Measurements from ENCODE around the gene SELE.
"Not testable (repeated sequence)": the region's sequence is repeated elsewhere in the genome, so short reads cannot be mapped to it uniquely, and the experiment has no call there.

DNA sequence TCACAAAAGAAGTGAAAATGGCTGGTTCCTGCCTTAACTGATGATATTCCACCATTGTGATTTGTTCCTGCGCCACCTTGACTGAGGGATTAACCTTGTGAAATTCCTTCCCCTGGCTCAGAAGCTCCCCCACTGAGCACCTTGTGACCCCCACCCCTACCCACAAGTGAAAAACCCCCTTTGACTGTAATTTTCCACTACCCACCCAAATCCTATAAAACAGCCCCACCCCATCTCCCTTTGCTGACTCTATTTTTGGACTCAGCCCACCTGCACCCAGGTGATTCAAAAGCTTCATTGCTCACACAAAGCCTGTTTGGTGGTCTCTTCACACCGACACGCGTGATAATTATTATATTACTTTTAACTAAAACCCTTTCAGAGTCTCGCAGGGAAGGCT lies 45.5 kb downstream of the SELE start:
- TF ChIP-seq POLR2A (IDR thresholded peaks at IDR 0.05; ENCODE audit: low read depth, low read length); POLR2AphosphoS5 (IDR thresholded peaks at IDR 0.05; ENCODE audit: low read depth, low read length); TAF1 (IDR thresholded peaks at IDR 0.05; ENCODE audit: borderline replicate concordance, low read depth, low read length): not testable (repeated sequence)
